ENCODE data around the gene SYTL1.

SYTL1 gene

GRCh38 chr1:27341525-27342252 lies at the start of gene SYTL1:
SYTL1 (plus strand) TSS chr1:27342022; CDS start chr1:27345335, 3,313 bp downstream.
- no peak for DNase-seq

GRCh38 chr1:27292106-27292505 lies 49.7 kb upstream of the SYTL1 start:
- DNase-seq: no peak

GRCh38 chr1:27293915-27294314 lies 47.9 kb upstream of the SYTL1 start:
- no peak for DNase-seq

GRCh38 chr1:27296773-27297291 lies 45.0 kb upstream of the SYTL1 start:
- no peak for DNase-seq

GRCh38 chr1:27297903-27298302 lies 43.9 kb upstream of the SYTL1 start:
- no peak for DNase-seq

- no peak for DNase-seq
These were observed 43.0 kb upstream of the SYTL1 start for GRCh38 chr1:27298632-27299384.

GRCh38 chr1:27299385-27300271 lies 42.2 kb upstream of the SYTL1 start:
- no peak for DNase-seq

GRCh38 chr1:27300341-27301051 lies 41.3 kb upstream of the SYTL1 start:
- DNase-seq: peak; percentile 24

GRCh38 chr1:27301052-27301422 lies 40.8 kb upstream of the SYTL1 start:
- no peak for DNase-seq

- no peak for DNase-seq
These were observed 40.1 kb upstream of the SYTL1 start for GRCh38 chr1:27301582-27302199.

GRCh38 chr1:27302612-27303011 lies 39.2 kb upstream of the SYTL1 start:
- no peak for DNase-seq

GRCh38 chr1:27303509-27303908 lies 38.3 kb upstream of the SYTL1 start:
- DNase-seq: no peak

GRCh38 chr1:27306071-27306470 lies 35.8 kb upstream of the SYTL1 start:
- DNase-seq: no peak

- DNase-seq: no peak
These were observed 34.7 kb upstream of the SYTL1 start for GRCh38 chr1:27306892-27307761.

GRCh38 chr1:27307874-27308598 lies 33.8 kb upstream of the SYTL1 start:
- no peak for DNase-seq

GRCh38 chr1:27314169-27314568 lies 27.7 kb upstream of the SYTL1 start:
- no peak for DNase-seq

- no peak for DNase-seq
These were observed 27.1 kb upstream of the SYTL1 start for GRCh38 chr1:27314737-27315136.

- no peak for DNase-seq
These were observed 25.0 kb upstream of the SYTL1 start for GRCh38 chr1:27316860-27317259.

GRCh38 chr1:27318136-27318535 lies 23.7 kb upstream of the SYTL1 start:
- no peak for DNase-seq

GRCh38 chr1:27318596-27318995 lies 23.2 kb upstream of the SYTL1 start:
- DNase-seq: no peak
